GM18511 (cell line): ENCODE data around the gene PRMT5.

Experiments
- ATAC-seq: cut with Tn5 transposase; IDR thresholded peaks from one replicate; pipeline ENCODE4 v1.9.1; 2021; ENCODE audit warnings: mild to moderate bottlenecking, moderate library complexity; ENCODE audit not compliant: unreplicated experiment

PRMT5 gene

DNA sequence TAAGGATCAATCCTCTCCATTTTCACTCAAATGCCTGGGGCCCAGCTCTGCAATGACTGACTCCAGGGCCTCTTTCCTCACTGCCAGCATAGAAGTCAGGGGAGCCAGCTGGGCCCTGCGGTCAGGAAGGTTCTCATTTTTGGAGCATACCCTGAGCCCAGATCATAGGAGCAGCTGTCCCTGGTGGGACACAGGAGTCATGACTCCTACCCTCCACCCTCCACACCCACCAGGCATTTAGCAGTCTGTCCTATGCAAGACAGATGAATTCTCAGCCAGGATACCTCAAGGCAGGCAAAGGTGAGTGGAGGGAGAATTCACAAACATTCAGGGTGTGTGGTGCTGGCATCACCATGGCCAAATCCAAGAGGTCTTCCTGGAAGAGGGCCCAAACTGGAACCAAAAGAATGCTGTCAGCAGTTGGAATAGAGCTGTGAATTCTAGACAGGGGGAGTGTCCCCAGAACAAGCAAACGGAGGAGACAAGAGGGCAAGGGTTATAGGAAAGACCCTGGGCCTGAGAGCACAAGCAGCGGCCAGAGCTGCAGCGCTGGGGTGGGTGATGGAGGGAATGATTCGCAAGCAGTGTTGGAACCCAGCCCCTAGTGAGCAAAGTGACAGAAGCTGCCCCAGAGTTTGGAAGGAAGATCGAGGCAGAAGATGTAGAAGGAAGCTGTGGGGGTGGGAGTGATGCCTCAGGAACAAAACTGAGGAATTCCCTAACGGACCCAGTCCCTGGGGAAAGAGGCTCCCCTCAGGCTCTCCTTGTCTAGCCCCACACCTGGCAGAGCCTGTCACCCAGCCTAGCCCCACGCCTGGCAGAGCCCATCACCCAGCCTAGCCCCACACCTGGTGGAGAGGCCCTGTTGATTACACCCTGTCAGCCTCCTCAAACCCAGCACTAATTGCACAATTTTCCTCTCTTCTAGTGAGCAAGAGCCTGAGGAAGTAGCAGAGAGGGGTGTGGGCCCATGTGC, 50.6 kb downstream of the PRMT5 start:
- ATAC-seq = no peak

DNA sequence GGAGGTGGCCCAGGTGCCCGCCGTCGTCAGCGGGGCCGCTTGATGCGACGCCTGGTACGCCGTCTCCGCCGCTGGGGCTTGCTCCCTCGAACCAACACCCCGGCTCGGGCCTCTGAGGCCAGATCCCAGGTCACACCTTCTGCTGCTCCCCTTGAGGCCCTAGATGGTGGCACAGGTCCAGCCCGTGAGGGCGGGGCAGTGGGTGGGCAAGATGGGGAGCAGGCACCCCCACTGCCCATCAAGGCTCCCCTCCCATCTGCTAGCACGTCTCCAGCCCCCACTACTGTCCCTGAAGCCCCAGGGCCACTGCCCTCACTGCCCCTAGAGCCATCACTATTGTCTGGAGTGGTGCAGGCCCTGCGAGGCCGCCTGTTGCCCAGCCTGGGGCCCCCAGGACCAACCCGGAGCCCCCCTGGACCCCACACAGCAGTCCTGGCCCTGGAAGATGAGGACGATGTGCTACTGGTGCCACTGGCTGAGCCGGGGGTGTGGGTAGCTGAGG, 52.1 kb downstream of the PRMT5 start:
- no peak for ATAC-seq

DNA sequence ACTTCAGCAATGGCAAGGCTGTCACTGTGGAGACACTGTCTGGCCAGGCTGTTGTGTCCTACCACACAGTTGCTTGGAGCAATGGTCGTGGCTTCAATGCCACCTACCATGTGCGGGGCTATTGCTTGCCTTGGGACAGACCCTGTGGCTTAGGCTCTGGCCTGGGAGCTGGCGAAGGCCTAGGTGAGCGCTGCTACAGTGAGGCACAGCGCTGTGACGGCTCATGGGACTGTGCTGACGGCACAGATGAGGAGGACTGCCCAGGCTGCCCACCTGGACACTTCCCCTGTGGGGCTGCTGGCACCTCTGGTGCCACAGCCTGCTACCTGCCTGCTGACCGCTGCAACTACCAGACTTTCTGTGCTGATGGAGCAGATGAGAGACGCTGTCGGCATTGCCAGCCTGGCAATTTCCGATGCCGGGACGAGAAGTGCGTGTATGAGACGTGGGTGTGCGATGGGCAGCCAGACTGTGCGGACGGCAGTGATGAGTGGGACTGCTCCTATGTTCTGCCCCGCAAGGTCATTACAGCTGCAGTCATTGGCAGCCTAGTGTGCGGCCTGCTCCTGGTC, 53.3 kb downstream of the PRMT5 start:
- ATAC-seq = no peak

DNA sequence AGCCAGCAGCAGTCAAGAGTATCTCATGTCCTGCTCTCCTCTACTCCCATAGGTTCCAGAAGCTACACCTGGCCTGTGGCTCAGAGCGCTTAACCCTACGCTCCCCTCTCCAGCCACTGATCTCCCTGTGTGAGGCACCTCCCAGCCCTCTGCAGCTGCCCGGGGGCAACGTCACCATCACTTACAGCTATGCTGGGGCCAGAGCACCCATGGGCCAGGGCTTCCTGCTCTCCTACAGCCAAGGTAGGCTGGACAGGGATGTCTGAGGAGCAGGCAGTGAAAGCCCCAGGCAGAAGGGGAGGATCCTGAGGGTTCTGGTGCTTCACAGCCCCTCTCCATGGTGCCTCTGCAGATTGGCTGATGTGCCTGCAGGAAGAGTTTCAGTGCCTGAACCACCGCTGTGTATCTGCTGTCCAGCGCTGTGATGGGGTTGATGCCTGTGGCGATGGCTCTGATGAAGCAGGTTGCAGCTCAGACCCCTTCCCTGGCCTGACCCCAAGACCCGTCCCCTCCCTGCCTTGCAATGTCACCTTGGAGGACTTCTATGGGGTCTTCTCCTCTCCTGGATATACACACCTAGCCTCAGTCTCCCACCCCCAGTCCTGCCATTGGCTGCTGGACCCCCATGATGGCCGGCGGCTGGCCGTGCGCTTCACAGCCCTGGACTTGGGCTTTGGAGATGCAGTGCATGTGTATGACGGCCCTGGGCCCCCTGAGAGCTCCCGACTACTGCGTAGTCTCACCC, 54.0 kb downstream of the PRMT5 start:
- no peak for ATAC-seq

DNA sequence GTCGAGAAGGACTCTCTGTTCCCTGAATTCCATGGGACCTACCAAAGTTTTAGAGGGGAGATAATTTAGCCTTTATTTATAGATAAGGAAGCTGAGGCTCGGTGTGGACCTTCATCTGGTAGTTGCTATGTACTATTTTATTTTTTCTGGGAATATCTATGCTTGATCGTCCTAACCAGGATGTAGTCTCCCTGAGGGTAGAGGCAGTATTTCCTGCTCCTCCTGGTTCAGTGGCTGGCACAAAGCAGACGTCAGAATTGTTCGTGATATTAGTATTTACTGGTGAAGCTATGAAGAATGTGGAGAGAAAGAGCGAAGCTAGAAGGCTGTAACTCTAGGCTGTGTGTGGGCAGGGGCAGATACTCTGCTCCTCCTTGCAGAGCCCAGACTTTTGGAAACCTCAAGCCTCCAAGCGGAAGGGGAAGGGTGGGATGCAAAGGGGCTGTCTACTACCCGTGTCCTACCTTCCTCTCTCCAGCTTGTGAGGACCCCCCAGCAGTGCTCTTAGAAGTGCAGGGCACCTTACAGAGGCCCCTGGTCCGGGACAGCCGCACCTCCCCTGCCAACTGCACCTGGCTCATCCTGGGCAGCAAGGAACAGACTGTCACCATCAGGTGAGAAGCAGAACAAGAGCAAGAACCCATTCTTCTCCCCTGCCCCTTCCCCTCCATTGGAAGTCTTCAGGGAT, 56.2 kb downstream of the PRMT5 start:
- no peak for ATAC-seq

DNA sequence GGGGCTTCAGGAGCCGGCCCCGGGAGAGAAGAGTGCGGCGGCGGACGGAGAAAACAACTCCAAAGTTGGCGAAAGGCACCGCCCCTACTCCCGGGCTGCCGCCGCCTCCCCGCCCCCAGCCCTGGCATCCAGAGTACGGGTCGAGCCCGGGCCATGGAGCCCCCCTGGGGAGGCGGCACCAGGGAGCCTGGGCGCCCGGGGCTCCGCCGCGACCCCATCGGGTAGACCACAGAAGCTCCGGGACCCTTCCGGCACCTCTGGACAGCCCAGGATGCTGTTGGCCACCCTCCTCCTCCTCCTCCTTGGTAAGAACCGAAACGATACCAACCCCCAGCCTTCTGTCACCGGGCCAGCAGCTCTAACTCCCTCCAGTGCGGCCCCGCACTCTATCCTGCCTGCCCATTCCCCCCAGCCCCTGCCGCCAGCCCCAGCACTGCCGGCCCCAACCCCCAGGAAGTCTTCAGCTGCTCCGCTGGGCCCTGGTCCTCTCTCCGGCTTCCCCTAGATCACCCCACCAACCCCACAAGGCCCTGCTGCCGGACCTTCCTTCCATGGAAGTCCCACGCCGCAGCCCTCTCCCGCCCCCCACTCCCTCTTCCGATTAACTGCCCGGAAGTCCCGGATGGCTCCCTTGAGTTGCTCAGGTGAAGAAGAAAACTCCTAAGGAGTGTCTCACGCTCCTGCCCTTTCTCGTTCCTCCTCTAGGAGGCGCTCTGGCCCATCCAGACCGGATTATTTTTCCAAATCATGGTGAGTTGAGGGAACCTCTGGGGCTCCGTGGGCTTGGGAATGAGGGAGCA, 56.9 kb downstream of the PRMT5 start:
- peak; percentile 28 for ATAC-seq

DNA sequence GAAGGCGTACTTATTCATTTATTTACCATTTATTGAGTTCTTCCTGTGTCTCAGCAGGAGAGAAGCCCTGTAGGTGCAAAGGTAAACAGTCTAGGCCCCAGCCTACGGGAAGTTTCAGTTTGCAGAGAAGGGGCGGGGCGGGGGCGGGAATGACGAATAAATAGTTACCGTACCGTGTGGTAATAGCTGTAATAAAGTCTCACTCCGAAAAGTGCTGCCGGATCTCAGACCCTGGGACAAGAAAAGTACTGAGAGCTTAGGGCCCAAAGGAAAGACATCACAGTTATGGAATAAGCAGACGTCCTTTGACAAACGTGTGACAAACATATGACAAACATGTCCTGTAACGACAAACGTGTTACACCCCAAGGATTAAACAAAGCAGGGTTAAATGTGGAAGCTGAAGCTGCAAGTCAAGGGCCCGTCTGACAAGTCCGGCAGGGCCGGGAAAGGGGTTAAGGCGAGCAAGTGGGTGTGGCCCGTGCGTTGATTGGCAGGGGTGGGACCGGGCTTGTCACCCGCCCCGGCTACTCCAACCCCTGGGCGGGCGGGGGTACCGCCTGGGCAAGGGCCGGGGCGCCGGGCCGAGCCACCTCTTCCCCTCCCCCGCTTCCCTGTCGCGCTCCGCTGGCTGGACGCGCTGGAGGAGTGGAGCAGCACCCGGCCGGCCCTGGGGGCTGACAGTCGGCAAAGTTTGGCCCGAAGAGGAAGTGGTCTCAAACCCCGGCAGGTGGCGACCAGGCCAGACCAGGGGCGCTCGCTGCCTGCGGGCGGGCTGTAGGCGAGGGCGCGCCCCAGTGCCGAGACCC, 57.7 kb downstream of the PRMT5 start, which contains the start of gene LRP10:
Gene LRP10, plus strand, starts transcription at position 517 of the 809 bp plus-strand sequence. CDS start 564 bp downstream, outside the sequence.
- ATAC-seq = peak; percentile 85

DNA sequence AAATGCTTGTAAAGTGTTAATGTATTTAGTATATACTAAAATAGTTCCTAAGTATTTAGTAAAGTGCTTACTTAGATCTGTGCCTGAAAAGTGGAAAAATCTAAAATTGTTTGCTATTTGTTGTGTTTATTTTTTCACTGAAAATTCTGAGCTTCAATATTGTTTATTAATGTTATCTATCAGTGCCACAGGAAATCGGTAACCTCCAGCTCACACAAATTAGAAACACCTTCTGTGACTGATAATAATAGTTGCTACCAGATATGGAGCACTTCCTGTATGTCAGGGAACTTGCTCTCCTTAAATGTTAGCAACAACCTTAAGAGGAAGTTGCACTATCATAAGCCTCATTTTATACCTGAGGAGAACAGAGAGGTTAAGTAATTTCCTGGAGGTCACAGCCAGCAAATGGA, 58.4 kb downstream of the PRMT5 start:
- ATAC-seq = peak; percentile 46
